Skeletal muscle cell (primary cell): Measurements from ENCODE around the gene B4GALNT3.

ENCODE experiments used
- DNase-seq: peaks from one replicate; pipeline ENCODE4 v3.0.0-alpha.2; 2010; ENCODE audit warnings: low read depth
- H3K4me3 ChIP-seq: 2 replicates; pipeline ENCODE4 v1.5.1; 2011; ENCODE audit warnings: low read depth, mild to moderate bottlenecking, control low read depth, low read length, moderate library complexity

The B4GALNT3 gene

GRCh38 chr12:608413-608812 is 148.7 kb downstream of the B4GALNT3 start:
- H3K4me3 ChIP-seq, result no peak overlapping the region
- no peak for DNase-seq

GRCh38 chr12:608921-609320 is 149.2 kb downstream of the B4GALNT3 start:
- DNase-seq, result no peak
- no peak overlapping the region for H3K4me3 ChIP-seq

- no peak overlapping the region for H3K4me3 ChIP-seq
- no peak for DNase-seq
These were observed 152.0 kb downstream of the B4GALNT3 start for GRCh38 chr12:611721-612120.

- DNase-seq, result no peak
- H3K4me3 ChIP-seq, result no peak overlapping the region
These were observed 152.6 kb downstream of the B4GALNT3 start for GRCh38 chr12:612293-612692.

- no peak for DNase-seq
- H3K4me3 ChIP-seq, result no peak overlapping the region
These were observed 153.1 kb downstream of the B4GALNT3 start for GRCh38 chr12:612886-613285.
